Body of pancreas (tissue), 4 donors: ENCODE results near the gene ATF7IP. TPM values are rescaled to one million over a fixed set of nuclear protein-coding genes. Genes with fewer than 3 reads are reported as not detected.

Experiments used
- ATAC-seq: fragments of 150-250 bp; one replicate; pipeline ENCODE4 v1.9.1; 2016
- DNase-seq, 4 donors: peaks; one replicate each; pipeline ENCODE4 v3.0.0-alpha.2; 2019
- H3K27ac ChIP-seq, 4 donors: fragments of 200-600 bp; sonication (generic); 1 replicate in 3 of 4; 2 replicates in 1 of 4; pipeline versions ENCODE4 v1.5.1 to v1.6.1; 2016 to 2019; ENCODE audit warnings: mild to moderate bottlenecking in 1 of 4, mixed read lengths in 1 of 4, moderate library complexity in 1 of 4
- H3K27me3 ChIP-seq, 2 donors: fragments of 200-600 bp; sonication (generic); one replicate each; pipeline ENCODE4 v1.6.0; 2016; ENCODE audit warnings: mild to moderate bottlenecking in 1 of 2
- H3K36me3 ChIP-seq, 2 donors: fragments of 200-600 bp; sonication (generic); replicated peaks in 1 of 2; 2 replicates each; pipeline ENCODE4 v1.5.1; 2016; ENCODE audit warnings: low read depth in 2 of 2; ENCODE audit not compliant: insufficient read depth in 1 of 2
- H3K4me1 ChIP-seq: fragments of 200-600 bp; sonication (generic); one replicate; pipeline ENCODE4 v1.6.0; 2016
- H3K4me3 ChIP-seq, 2 donors: fragments of 200-600 bp; sonication (generic); 1 replicate in 1 of 2; 2 replicates in 1 of 2; pipeline ENCODE4 v1.5.1; 2016 to 2019
- H3K9me3 ChIP-seq, 3 donors: fragments of 200-600 bp; sonication (generic); 1 replicate in 2 of 3; 2 replicates in 1 of 3; pipeline ENCODE4 v1.5.1; 2016
- CTCF ChIP-seq, 7 experiments: fragments of 450-650 bp in 4 of 7; fragments of 200-600 bp in 3 of 7; sonication (generic) in 3 of 7; IDR thresholded peaks; one replicate each; pipeline ENCODE4 v1.5.1; 2016 to 2019; ENCODE audit warnings: antibody characterized with exemption in 7 of 7
- POLR2A ChIP-seq, 3 donors: fragments of 450-650 bp; IDR thresholded peaks; one replicate each; pipeline ENCODE4 v1.6.1; 2016; ENCODE audit warnings: antibody characterized with exemption in 3 of 3, mild to moderate bottlenecking in 2 of 3
- WGBS, 2 donors: methylation state at CpG; one replicate each; pipeline ENCODE4 v1.1.5; 2017; 5-methylcytosine and 5-hydroxymethylcytosine counted together
- intact Hi-C: fragments of 100-400 bp; cut with DNase I; formaldehyde crosslinking; loops from one replicate; pipeline ENCODE4 v1.15.1; 2023
- total RNA-seq, 2 donors: library from RNA; depleted of rRNA; stranded (reverse); fragments of >200 nt; gene quantifications; one replicate each; pipeline ENCODE4 v1.1.0, GENCODE V29; 2016

Gene ATF7IP
- total RNA-seq, 2 donors from 2014 or later, result 37.6 to 80.8 TPM

DNA sequence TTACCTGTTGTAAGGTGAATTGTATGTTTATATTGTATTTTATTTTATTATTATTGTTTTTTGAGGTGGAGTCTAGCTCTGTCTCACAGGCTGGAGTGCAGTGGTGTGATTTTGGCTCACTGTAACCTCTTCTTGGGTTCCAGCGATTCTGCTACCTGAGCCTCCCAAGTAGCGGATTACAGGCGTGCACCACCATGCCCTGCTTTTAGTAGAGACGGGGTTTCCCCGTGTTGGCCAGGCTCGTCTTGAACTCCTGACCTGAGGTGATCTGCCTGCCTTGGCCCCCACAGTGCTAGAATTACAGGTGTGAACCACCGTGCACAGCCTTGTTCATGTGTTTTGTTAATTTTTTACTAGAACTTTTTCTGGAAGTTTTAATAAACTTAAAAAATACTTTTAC, 3.8 kb downstream of the ATF7IP start:
- Histone ChIP-seq H3K27ac (no peak overlapping the region), H3K4me1 (peaks cover 17% of the 10 kb centered on the region), H3K36me3 (no peaks in the 10 kb centered on the region), H3K4me3 (no peak overlapping the region), H3K9me3 (no peaks in the 10 kb centered on the region), H3K27me3 (no peaks in the 10 kb centered on the region)
- DNase-seq (no peak), ATAC-seq (no peak)
- WGBS, 2 donors, result 94 to 97% methylated on average over 7 of the region's 7 CpGs
- intact Hi-C loops, result no loop called here
- TF ChIP-seq POLR2A (IDR thresholded peaks at IDR 0.05), result no peak
- TF ChIP-seq CTCF (IDR thresholded peaks at IDR 0.05), result no peak

- intact Hi-C loops, result no loop called here
- no peak for ATAC-seq
- DNase-seq, result no peak
Observed at GRCh38 chr12:14373217-14373616, 7.7 kb downstream of the ATF7IP start.

GRCh38 chr12:14379508-14379907, 14.0 kb downstream of the ATF7IP start:
- Histone ChIP-seq H3K4me1 (peaks cover 14% of the 10 kb centered on the region), H3K9me3 (no peaks in the 10 kb centered on the region), H3K27ac (no peak overlapping the region), H3K36me3 (no peaks in the 10 kb centered on the region), H3K4me3 (no peak overlapping the region), H3K27me3 (no peaks in the 10 kb centered on the region)
- no peak for DNase-seq
- TF ChIP-seq POLR2A (IDR thresholded peaks at IDR 0.05) (no peak), CTCF (IDR thresholded peaks at IDR 0.05) (no peak)
- no peak for ATAC-seq
- intact Hi-C loops, result no loop called here

More at GRCh38 chr12:14373217-14373616, 7.7 kb downstream of the ATF7IP start:
- Histone ChIP-seq H3K4me3 (no peak overlapping the region), H3K27me3 (no peaks in the 10 kb centered on the region), H3K36me3 (no peaks in the 10 kb centered on the region), H3K9me3 (no peaks in the 10 kb centered on the region), H3K4me1 (peaks cover 13% of the 10 kb centered on the region), H3K27ac (peak overlapping the region in 1 of 4 donors; percentile 5)
- no peak for TF ChIP-seq CTCF (IDR thresholded peaks at IDR 0.05)
- no peak for TF ChIP-seq POLR2A (IDR thresholded peaks at IDR 0.05)

GRCh38 chr12:14384783-14385638, 19.5 kb downstream of the ATF7IP start:
- Histone ChIP-seq H3K27ac (peak overlapping the region in 3 of 4 donors; percentile 46 to 75 (median 48)), H3K9me3 (no peaks in the 10 kb centered on the region), H3K27me3 (no peaks in the 10 kb centered on the region), H3K4me3 (no peak overlapping the region), H3K36me3 (no peaks in the 10 kb centered on the region), H3K4me1 (peaks cover 24% of the 10 kb centered on the region)
- DNase-seq, result peak; percentile 59 to 80 (median 73)
- peak; percentile 97 for ATAC-seq
- WGBS, 2 donors, result 3% methylated on average over 2 of the region's 2 CpGs
- TF ChIP-seq CTCF (IDR thresholded peaks at IDR 0.05) (no peak), POLR2A (IDR thresholded peaks at IDR 0.05) (peak in 1 of 3 donors; percentile 27)
- intact Hi-C loops, result no loop called here
